B cell (primary cell): ENCODE data around the gene SLC26A1. TPM values are rescaled to one million over a fixed set of nuclear protein-coding genes. Genes with fewer than 3 reads are reported as not detected.

Experiments used
- ATAC-seq: fragments of 200-7000 bp; cut with Tn5 transposase; one replicate; pipeline ENCODE4 v1.10.0; 2021; ENCODE audit warnings: low read depth, mild to moderate bottlenecking, moderate number of reproducible peaks, moderate library complexity
- CTCF ChIA-PET: fragments of 350-600 bp; sonication (Branson Sonifier 250); formaldehyde crosslinking; loops from one replicate; lab custom pipeline; 2021; ENCODE audit warnings: antibody characterized with exemption, inconsistent platforms; lab: Charles Lee
- POLR2A ChIA-PET: fragments of 350-600 bp; sonication (Branson Sonifier 250); formaldehyde crosslinking; loops from one replicate; lab custom pipeline; 2021; ENCODE audit warnings: antibody characterized with exemption; lab: Charles Lee
- DNase-seq: peaks from one replicate; pipeline ENCODE4 v3.0.0; 2013
- H2AFZ ChIP-seq: 2 replicates; pipeline ENCODE4 v1.6.1; 2012; ENCODE audit warnings: mild to moderate bottlenecking, low read depth, low read length; ENCODE audit not compliant: insufficient read depth, poor library complexity, severe bottlenecking
- H3K27ac ChIP-seq, 2 donors: 1 replicate in 1 of 2; 2 replicates in 1 of 2; pipeline ENCODE4 v1.5.1; 2012 to 2013; ENCODE audit warnings: low read length in 2 of 2, mild to moderate bottlenecking in 2 of 2, moderate library complexity in 1 of 2
- H3K27me3 ChIP-seq, 4 experiments: fragments of 200-600 bp in 1 of 4; sonication (generic) in 1 of 4; replicated peaks in 1 of 4; 1 replicate in 2 of 4; 2 replicates in 2 of 4; pipeline versions ENCODE4 v1.6.1 to v1.7.0; 2013 to 2016; ENCODE audit warnings: low read length in 3 of 4, mild to moderate bottlenecking in 2 of 4, mixed read lengths in 1 of 4, moderate library complexity in 1 of 4; ENCODE audit not compliant: insufficient read depth in 4 of 4, control insufficient read depth in 3 of 4; ENCODE audit errors: control extremely low read depth in 1 of 4
- H3K36me3 ChIP-seq, 2 experiments: replicated peaks in 1 of 2; 1 replicate in 1 of 2; 2 replicates in 1 of 2; pipeline versions ENCODE4 v1.6.1 to v1.7.1; 2013; ENCODE audit warnings: low read length in 1 of 2; ENCODE audit not compliant: insufficient read depth in 2 of 2, control insufficient read depth in 1 of 2; ENCODE audit errors: control extremely low read depth in 1 of 2, extremely low read depth in 1 of 2
- H3K4me1 ChIP-seq, 2 donors: fragments of 200-600 bp in 1 of 2; sonication (generic) in 1 of 2; 1 replicate in 1 of 2; 2 replicates in 1 of 2; pipeline versions ENCODE4 v1.5.1 to v1.6.1; 2013 to 2017; ENCODE audit warnings: low read length in 2 of 2; ENCODE audit not compliant: control insufficient read depth in 2 of 2, insufficient read depth in 2 of 2
- H3K4me2 ChIP-seq: replicated peaks from 2 replicates; pipeline ENCODE3; 2012; ENCODE audit warnings: mild to moderate bottlenecking, low read depth, low read length; ENCODE audit not compliant: poor library complexity, severe bottlenecking
- H3K4me3 ChIP-seq, 5 experiments: fragments of 200-600 bp in 1 of 5; sonication (generic) in 1 of 5; 1 replicate in 3 of 5; 2 replicates in 2 of 5; pipeline versions ENCODE4 v1.5.1 to v1.7.0; 2011 to 2016; ENCODE audit warnings: low read length in 4 of 5, mild to moderate bottlenecking in 4 of 5, low read depth in 2 of 5, control low read depth in 1 of 5, moderate library complexity in 1 of 5; ENCODE audit not compliant: insufficient read depth in 1 of 5; ENCODE audit errors: control extremely low read depth in 1 of 5, extremely low read depth in 1 of 5
- H3K79me2 ChIP-seq: fragments of 200-600 bp; sonication (generic); one replicate; pipeline ENCODE4 v1.6.0; 2016; ENCODE audit warnings: low read length; ENCODE audit not compliant: control insufficient read depth, insufficient read depth
- H3K9ac ChIP-seq: fragments of 200-600 bp; sonication (generic); 2 replicates; pipeline ENCODE4 v1.6.1; 2017; ENCODE audit warnings: mild to moderate bottlenecking, low read length, moderate library complexity
- H3K9me3 ChIP-seq, 3 donors: one replicate each; pipeline versions ENCODE4 v1.6.1 to v1.7.1; 2013; ENCODE audit warnings: low read length in 2 of 3; ENCODE audit not compliant: control insufficient read depth in 2 of 3, insufficient read depth in 1 of 3; ENCODE audit errors: control extremely low read depth in 1 of 3
- H4K20me1 ChIP-seq: 2 replicates; pipeline ENCODE4 v1.6.0; 2012; ENCODE audit warnings: mild to moderate bottlenecking, low read length; ENCODE audit not compliant: insufficient read depth, control insufficient read depth, poor library complexity, severe bottlenecking
- H3K27ac Mint-ChIP-seq: one replicate; pipeline ENCODE4 v1.8.0; 2021; ENCODE audit warnings: mixed read lengths
- H3K27me3 Mint-ChIP-seq: one replicate; pipeline ENCODE4 v1.8.0; 2021; ENCODE audit warnings: mixed read lengths
- H3K4me1 Mint-ChIP-seq: one replicate; pipeline ENCODE4 v1.8.0; 2021; ENCODE audit warnings: mixed read lengths
- H3K4me3 Mint-ChIP-seq: one replicate; pipeline ENCODE4 v1.8.0; 2021; ENCODE audit warnings: mixed read lengths
- H3K9me3 Mint-ChIP-seq: one replicate; pipeline ENCODE4 v1.8.0; 2022; ENCODE audit warnings: mixed read lengths; ENCODE audit not compliant: insufficient read depth
- EZH2 ChIP-seq: IDR thresholded peaks from 2 replicates; pipeline ENCODE4 v1.6.1; 2012; ENCODE audit warnings: borderline replicate concordance, low read depth, mild to moderate bottlenecking, moderate library complexity, low read length; ENCODE audit not compliant: insufficient read depth, poor library complexity, severe bottlenecking
- WGBS: methylation state at CpG from one replicate; pipeline ENCODE4 v1.1.5; 2013; ENCODE audit warnings: missing lambda C conversion rate; ENCODE audit not compliant: insufficient coverage; 5-methylcytosine and 5-hydroxymethylcytosine counted together
- intact Hi-C: fragments of 100-400 bp; cut with micrococcal nuclease; formaldehyde crosslinking; loops from one replicate; pipeline ENCODE4 v1.10.0; 2022
- polyA plus RNA-seq: library from polyadenylated mRNA; depleted of rRNA; stranded (reverse); fragments of >200 nt; gene quantifications from 2 replicates; pipeline ENCODE4 v1.2.3, GENCODE V29; 2012
- total RNA-seq, 2 donors: library from RNA; stranded (reverse); fragments of 120-200 nt in 1 of 2; gene quantifications; 1 replicate in 1 of 2; 2 replicates in 1 of 2; pipeline versions ENCODE4 v1.2.3 to v1.2.4, GENCODE V29; 2013 to 2022
- TF ChIP-seq, protein P1 (sequence below): fragments of 200-600 bp; IDR thresholded peaks from one replicate; pipeline ENCODE4 v1.8.0; 2022; ENCODE audit warnings: antibody characterized with exemption, mild to moderate bottlenecking

SLC26A1 gene
- total and polyA plus RNA-seq, 2 donors (not counting 1 experiment from before 2014, with no cell fraction given), result 0.03 to 1.1 TPM

DNA sequence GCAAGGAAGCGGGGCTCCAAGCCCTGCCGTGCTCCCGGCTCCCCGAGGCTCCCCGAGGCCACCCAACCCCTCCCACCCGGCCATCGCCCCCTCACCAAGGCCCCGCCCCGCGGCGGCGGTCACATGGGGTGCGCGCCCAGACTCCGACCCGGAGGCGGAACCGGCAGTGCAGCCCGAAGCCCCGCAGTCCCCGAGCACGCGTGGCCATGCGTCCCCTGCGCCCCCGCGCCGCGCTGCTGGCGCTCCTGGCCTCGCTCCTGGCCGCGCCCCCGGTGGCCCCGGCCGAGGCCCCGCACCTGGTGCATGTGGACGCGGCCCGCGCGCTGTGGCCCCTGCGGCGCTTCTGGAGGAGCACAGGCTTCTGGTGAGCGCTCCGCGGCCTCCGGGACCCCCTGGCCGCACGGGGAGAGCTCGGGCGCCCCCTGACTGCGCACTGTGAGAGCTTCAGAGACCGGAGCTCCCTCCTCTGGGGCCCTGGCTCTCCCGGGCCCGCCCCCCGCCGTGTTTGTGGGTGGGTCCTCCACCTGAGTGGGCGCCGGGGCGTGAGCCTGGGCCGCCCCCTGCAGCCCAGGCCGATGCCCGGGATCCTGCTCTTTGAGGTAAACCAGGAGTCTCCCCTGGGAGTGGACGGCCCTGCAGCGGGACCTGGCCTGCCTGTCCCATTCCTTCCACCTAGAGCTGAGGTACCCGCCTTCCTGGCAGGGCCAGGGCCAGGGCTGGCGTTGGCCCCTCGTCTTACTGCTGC is 6.2 kb downstream of the SLC26A1 start, which contains the start of gene IDUA:
IDUA (plus strand) TSS at position 166 of the 745 bp plus-strand sequence; CDS start at position 207, 41 bp downstream.
- H3K27ac Mint-ChIP-seq, result peak within 1 kb of the TSS; percentile 88
- ATAC-seq (peak; percentile 84), DNase-seq (peak; percentile 93)
- Histone ChIP-seq H3K4me3 (peak within 1 kb of the TSS; percentile 52 to 83 (median 68)), H3K79me2 (peaks cover 15% of the 10 kb centered on the region), H2AFZ (peak within 1 kb of the TSS; percentile 92), H3K27me3 (no peaks in the 10 kb centered on the region), H4K20me1 (peaks cover 14% of the 10 kb centered on the region), H3K9me3 (no peaks in the 10 kb centered on the region), H3K36me3 (no peaks in the 10 kb centered on the region), H3K27ac (peak within 1 kb of the TSS; percentile 19 to 76), H3K9ac (peak within 1 kb of the TSS; percentile 71), H3K4me2 (peak within 1 kb of the TSS; percentile 86), H3K4me1 (peaks cover 25 to 26% of the 10 kb centered on the region in 2 donors)
- H3K27me3 Mint-ChIP-seq, result no peaks in the 10 kb centered on the region
- H3K9me3 Mint-ChIP-seq, result no peaks in the 10 kb centered on the region
- H3K4me1 Mint-ChIP-seq, result peaks cover 23% of the 10 kb centered on the region
- peak within 1 kb of the TSS; percentile 91 for H3K4me3 Mint-ChIP-seq
- WGBS, result 1% methylated on average over 68 of the region's 69 CpGs
- TF ChIP-seq, protein P1, sequence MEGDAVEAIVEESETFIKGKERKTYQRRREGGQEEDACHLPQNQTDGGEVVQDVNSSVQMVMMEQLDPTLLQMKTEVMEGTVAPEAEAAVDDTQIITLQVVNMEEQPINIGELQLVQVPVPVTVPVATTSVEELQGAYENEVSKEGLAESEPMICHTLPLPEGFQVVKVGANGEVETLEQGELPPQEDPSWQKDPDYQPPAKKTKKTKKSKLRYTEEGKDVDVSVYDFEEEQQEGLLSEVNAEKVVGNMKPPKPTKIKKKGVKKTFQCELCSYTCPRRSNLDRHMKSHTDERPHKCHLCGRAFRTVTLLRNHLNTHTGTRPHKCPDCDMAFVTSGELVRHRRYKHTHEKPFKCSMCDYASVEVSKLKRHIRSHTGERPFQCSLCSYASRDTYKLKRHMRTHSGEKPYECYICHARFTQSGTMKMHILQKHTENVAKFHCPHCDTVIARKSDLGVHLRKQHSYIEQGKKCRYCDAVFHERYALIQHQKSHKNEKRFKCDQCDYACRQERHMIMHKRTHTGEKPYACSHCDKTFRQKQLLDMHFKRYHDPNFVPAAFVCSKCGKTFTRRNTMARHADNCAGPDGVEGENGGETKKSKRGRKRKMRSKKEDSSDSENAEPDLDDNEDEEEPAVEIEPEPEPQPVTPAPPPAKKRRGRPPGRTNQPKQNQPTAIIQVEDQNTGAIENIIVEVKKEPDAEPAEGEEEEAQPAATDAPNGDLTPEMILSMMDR, result peak; percentile 82
- no peak for TF ChIP-seq EZH2
- ChIA-PET CTCF (interaction anchor here (0.8 to 6.7 kb wide), 30 partner anchors 11 to 745 kb away, joined by 3 to 90 read pairs (median 4); partner anchors contain the start of genes ATP5ME, DGKQ, GAK and MYL5), POLR2A (interaction anchor here (0.5 to 1.7 kb wide), 9 partner anchors 23 to 313 kb away, joined by 3 to 8 read pairs (median 4); partner anchors contain the start of genes ATP5ME, FGFRL1, GAK and MYL5)
- intact Hi-C loops, result loop anchor here (1.0 to 10.0 kb wide), 10 partner anchors 14 to 742 kb away; partner anchors contain the start of genes DGKQ, FGFRL1, GAK and TMEM175
